ENCODE data around the gene YPEL4. TPM values are rescaled to one million over a fixed set of nuclear protein-coding genes. Genes with fewer than 3 reads are reported as not detected.

YPEL4 gene
- total RNA-seq, 1 experiment from 2014 or later: 0.32 TPM

GRCh38 chr11:57668434-57668782 lies 18.7 kb upstream of the YPEL4 start:
- CTCF ChIA-PET: interaction anchor here (0.9 kb wide), 1 partner anchor 323 kb away, joined by 3 read pairs; no protein-coding TSS in a partner anchor
- POLR2A ChIA-PET: no interaction called here
- DNase-seq (ENCODE audit: low read depth, low spot score): no peak
- H2AFZ ChIP-seq (ENCODE audit: low read depth, low read length, poor library complexity, severe bottlenecking): no peak overlapping the region
- H3K4me3 ChIP-seq (replicated peaks in 1 of 2; ENCODE audit: low read depth in 1 of 2, low read length in 2 of 2): peak overlapping the region; percentile 85 to 97
- BruUV-seq (replicated peaks): no TSS peak
- peak; percentile 69; the same call in 1 of the 2 replicates for TF ChIP-seq ZFX (IDR thresholded peaks at IDR 0.05)
- no peak for TF ChIP-seq EZH2 (IDR thresholded peaks at IDR 0.05)
- H3K9me3 ChIP-seq (ENCODE audit: control insufficient read depth in 1 of 2, insufficient read depth in 1 of 2, low read depth in 1 of 2, low read length in 2 of 2): no peaks in the 10 kb centered on the region
- H4K20me1 ChIP-seq (ENCODE audit: insufficient read depth): no peaks in the 10 kb centered on the region
- peak overlapping the region; percentile 76 for H3K4me2 ChIP-seq (ENCODE audit: low read length)
- peaks cover 11 to 21% of the 10 kb centered on the region in 2 experiments for H3K36me3 ChIP-seq (ENCODE audit: control insufficient read depth in 1 of 2, insufficient read depth in 2 of 2, low read length in 2 of 2)
- intact Hi-C loops (cut with micrococcal nuclease): loop anchor here (5.0 to 10.0 kb wide), 3 partner anchors 134 to 1886 kb away; partner anchors contain the start of genes LPXN and ZFP91
- RAD21 ChIA-PET (ENCODE audit: low non-redundant PET in 1 of 2, low total read pairs in 2 of 2, uncharacterized antibody in 2 of 2, unreplicated experiment in 2 of 2): no interaction called here
- ATAC-seq: peak; percentile 15
- peak overlapping the region; percentile 92 for H3K9ac ChIP-seq (ENCODE audit: low read length)
- H3K4me1 ChIP-seq (ENCODE audit: control insufficient read depth in 1 of 2, insufficient read depth in 2 of 2, low read length in 2 of 2): peaks cover 9 to 19% of the 10 kb centered on the region in 2 experiments
- peaks cover 54% of the 10 kb centered on the region for H3K79me2 ChIP-seq (ENCODE audit: insufficient read depth, low read length)
- peak overlapping the region; percentile 93 for H3K27ac ChIP-seq (ENCODE audit: low read depth, low read length)
- no peaks in the 10 kb centered on the region for H3K27me3 ChIP-seq (ENCODE audit: insufficient read depth, low read length)
- H3K9me2 ChIP-seq (ENCODE audit: insufficient read depth): no peaks in the 10 kb centered on the region

- H3K27ac ChIP-seq (ENCODE audit: low read depth, low read length): peak within 1 kb of the TSS; percentile 93
- CTCF ChIA-PET: interaction anchor here (0.9 kb wide), 1 partner anchor 322 kb away, joined by 3 read pairs; no protein-coding TSS in a partner anchor
- H3K4me2 ChIP-seq (ENCODE audit: low read length): peak within 1 kb of the TSS; percentile 76
- RAD21 ChIA-PET (ENCODE audit: low non-redundant PET in 1 of 2, low total read pairs in 2 of 2, uncharacterized antibody in 2 of 2, unreplicated experiment in 2 of 2): no interaction called here
- ATAC-seq (peak; percentile 90), DNase-seq (ENCODE audit: low read depth, low spot score) (peak; percentile 99)
- no peaks in the 10 kb centered on the region for H3K9me3 ChIP-seq (ENCODE audit: control insufficient read depth in 1 of 2, insufficient read depth in 1 of 2, low read depth in 1 of 2, low read length in 2 of 2)
- peaks cover 9 to 16% of the 10 kb centered on the region in 2 experiments for H3K36me3 ChIP-seq (ENCODE audit: control insufficient read depth in 1 of 2, insufficient read depth in 2 of 2, low read length in 2 of 2)
- intact Hi-C loops (cut with micrococcal nuclease): loop anchor here (1.0 to 10.0 kb wide), 5 partner anchors 11 to 1887 kb away; partner anchors contain the start of genes CLP1, LPXN, MED19 and TMX2
- H3K9me2 ChIP-seq (ENCODE audit: insufficient read depth): no peaks in the 10 kb centered on the region
- H3K9ac ChIP-seq (ENCODE audit: low read length): peak within 1 kb of the TSS; percentile 92
- no peaks in the 10 kb centered on the region for H3K27me3 ChIP-seq (ENCODE audit: insufficient read depth, low read length)
- H3K4me1 ChIP-seq (ENCODE audit: control insufficient read depth in 1 of 2, insufficient read depth in 2 of 2, low read length in 2 of 2): peaks cover 9 to 19% of the 10 kb centered on the region in 2 experiments
- POLR2A ChIA-PET: interaction anchor here (0.7 kb wide), 1 partner anchor 826 kb away, joined by 3 read pairs; no protein-coding TSS in a partner anchor
- no TSS peak for BruUV-seq (replicated peaks)
- no peaks in the 10 kb centered on the region for H4K20me1 ChIP-seq (ENCODE audit: insufficient read depth)
- H3K79me2 ChIP-seq (ENCODE audit: insufficient read depth, low read length): peaks cover 49% of the 10 kb centered on the region
- peak within 1 kb of the TSS; percentile 85 to 97 for H3K4me3 ChIP-seq (replicated peaks in 1 of 2; ENCODE audit: low read depth in 1 of 2, low read length in 2 of 2)
- H2AFZ ChIP-seq (ENCODE audit: low read depth, low read length, poor library complexity, severe bottlenecking): no peak within 1 kb of the TSS
- no peak for TF ChIP-seq EZH2phosphoT487 (IDR thresholded peaks at IDR 0.05; ENCODE audit: borderline replicate concordance)
- TF ChIP-seq, protein P1, sequence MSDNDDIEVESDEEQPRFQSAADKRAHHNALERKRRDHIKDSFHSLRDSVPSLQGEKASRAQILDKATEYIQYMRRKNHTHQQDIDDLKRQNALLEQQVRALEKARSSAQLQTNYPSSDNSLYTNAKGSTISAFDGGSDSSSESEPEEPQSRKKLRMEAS (IDR thresholded peaks at IDR 0.05): peak; percentile 81
- TF ChIP-seq POLR2A (IDR thresholded peaks at IDR 0.05; ENCODE audit: borderline replicate concordance, extremely low read depth, insufficient read depth, insufficient read length): peak; percentile 58
- peak; percentile 66 for TF ChIP-seq TCF7L2 (IDR thresholded peaks at IDR 0.05; ENCODE audit: borderline replicate concordance, extremely low read depth, insufficient read depth, insufficient read length)
- 0 out of 2 replicates have a peak, but pooled peaks have one; percentile 36 for TF ChIP-seq EGR1 (IDR thresholded peaks at IDR 0.05; ENCODE audit: low read depth)
- no peak for TF ChIP-seq CEBPB (IDR thresholded peaks at IDR 0.05; ENCODE audit: low read depth)
- TF ChIP-seq, protein P2, sequence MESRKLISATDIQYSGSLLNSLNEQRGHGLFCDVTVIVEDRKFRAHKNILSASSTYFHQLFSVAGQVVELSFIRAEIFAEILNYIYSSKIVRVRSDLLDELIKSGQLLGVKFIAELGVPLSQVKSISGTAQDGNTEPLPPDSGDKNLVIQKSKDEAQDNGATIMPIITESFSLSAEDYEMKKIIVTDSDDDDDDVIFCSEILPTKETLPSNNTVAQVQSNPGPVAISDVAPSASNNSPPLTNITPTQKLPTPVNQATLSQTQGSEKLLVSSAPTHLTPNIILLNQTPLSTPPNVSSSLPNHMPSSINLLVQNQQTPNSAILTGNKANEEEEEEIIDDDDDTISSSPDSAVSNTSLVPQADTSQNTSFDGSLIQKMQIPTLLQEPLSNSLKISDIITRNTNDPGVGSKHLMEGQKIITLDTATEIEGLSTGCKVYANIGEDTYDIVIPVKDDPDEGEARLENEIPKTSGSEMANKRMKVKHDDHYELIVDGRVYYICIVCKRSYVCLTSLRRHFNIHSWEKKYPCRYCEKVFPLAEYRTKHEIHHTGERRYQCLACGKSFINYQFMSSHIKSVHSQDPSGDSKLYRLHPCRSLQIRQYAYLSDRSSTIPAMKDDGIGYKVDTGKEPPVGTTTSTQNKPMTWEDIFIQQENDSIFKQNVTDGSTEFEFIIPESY (IDR thresholded peaks at IDR 0.05; ENCODE audit: extremely low read depth, insufficient replicate concordance, low read length): peak; percentile 92
- TF ChIP-seq SIN3A (IDR thresholded peaks at IDR 0.05; ENCODE audit: low read depth): 0 out of 2 replicates have a peak, but pooled peaks have one; percentile 63
- peak; percentile 38; the same call in 1 of the 2 replicates for TF ChIP-seq CBX3 (IDR thresholded peaks at IDR 0.05; ENCODE audit: low read depth)
- peak; percentile 21 for TF ChIP-seq YY1 (IDR thresholded peaks at IDR 0.05; ENCODE audit: extremely low read depth, insufficient replicate concordance, low read depth, low read length)
- TF ChIP-seq, protein P3, sequence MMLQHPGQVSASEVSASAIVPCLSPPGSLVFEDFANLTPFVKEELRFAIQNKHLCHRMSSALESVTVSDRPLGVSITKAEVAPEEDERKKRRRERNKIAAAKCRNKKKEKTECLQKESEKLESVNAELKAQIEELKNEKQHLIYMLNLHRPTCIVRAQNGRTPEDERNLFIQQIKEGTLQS (IDR thresholded peaks at IDR 0.05): no peak
- peak; percentile 75; the same call in 1 of the 2 replicates for TF ChIP-seq SP1 (IDR thresholded peaks at IDR 0.05; ENCODE audit: low read depth)
Measured at GRCh38 chr11:57667736-57668433, 18.2 kb upstream of the YPEL4 start, which contains the start of gene ZDHHC5. TSS of gene ZDHHC5 (plus strand) at chr11:57668114. CDS start at chr11:57673091, 4,977 bp downstream.

All from HCT116 (cell line).